CD14-positive monocyte (primary cell): ENCODE results near the gene CXCR1. TPM values are rescaled to one million over a fixed set of nuclear protein-coding genes. Genes with fewer than 3 reads are reported as not detected.
"Not testable (repeated sequence)": the region's sequence is repeated elsewhere in the genome, so short reads cannot be mapped to it uniquely, and the experiment has no call there.

ENCODE experiments used
- DNase-seq, 3 donors: peaks; one replicate each; pipeline ENCODE4 v3.0.0-alpha.2; 2011 to 2022
- H2AFZ ChIP-seq: 2 replicates; pipeline ENCODE4 v1.6.0; 2012; ENCODE audit warnings: mild to moderate bottlenecking, low read depth, low read length, inconsistent platforms; ENCODE audit not compliant: insufficient read depth, poor library complexity, severe bottlenecking
- H3K27ac ChIP-seq, 2 donors: 1 replicate in 1 of 2; 2 replicates in 1 of 2; pipeline ENCODE4 v1.5.1; 2012 to 2013; ENCODE audit warnings: low read length in 2 of 2, control low read depth in 1 of 2, inconsistent platforms in 1 of 2, low read depth in 1 of 2, mild to moderate bottlenecking in 1 of 2
- H3K27me3 ChIP-seq, 2 donors: one replicate each; pipeline versions ENCODE4 v1.6.0 to v1.6.1; 2011 to 2013; ENCODE audit warnings: low read length in 2 of 2; ENCODE audit not compliant: control insufficient read depth in 2 of 2, insufficient read depth in 2 of 2
- H3K36me3 ChIP-seq, 2 donors: replicated peaks in 1 of 2; 1 replicate in 1 of 2; 2 replicates in 1 of 2; pipeline versions ENCODE4 v1.5.1 to v1.6.1; 2012 to 2013; ENCODE audit warnings: low read length in 2 of 2, control low read depth in 1 of 2, inconsistent platforms in 1 of 2, mild to moderate bottlenecking in 1 of 2; ENCODE audit not compliant: insufficient read depth in 2 of 2, control insufficient read depth in 1 of 2
- H3K4me1 ChIP-seq, 2 donors: 1 replicate in 1 of 2; 2 replicates in 1 of 2; pipeline versions ENCODE4 v1.5.1 to v1.6.1; 2012 to 2013; ENCODE audit warnings: low read length in 2 of 2, control low read depth in 1 of 2, inconsistent platforms in 1 of 2, mild to moderate bottlenecking in 1 of 2, moderate library complexity in 1 of 2; ENCODE audit not compliant: insufficient read depth in 2 of 2, control insufficient read depth in 1 of 2
- H3K4me2 ChIP-seq: replicated peaks from 2 replicates; pipeline ENCODE3; 2012; ENCODE audit warnings: low read length, moderate library complexity, mild to moderate bottlenecking; ENCODE audit not compliant: poor library complexity, severe bottlenecking; ENCODE audit errors: extremely low read depth
- H3K4me3 ChIP-seq, 3 experiments: fragments of 200-600 bp in 1 of 3; sonication (generic) in 1 of 3; replicated peaks in 1 of 3; 1 replicate in 2 of 3; 2 replicates in 1 of 3; pipeline ENCODE4 v1.5.1; 2011 to 2013; ENCODE audit warnings: low read length in 3 of 3, mild to moderate bottlenecking in 3 of 3, control low read depth in 2 of 3, low read depth in 2 of 3, inconsistent platforms in 1 of 3, moderate library complexity in 1 of 3
- H3K79me2 ChIP-seq: 2 replicates; pipeline ENCODE4 v1.6.0; 2012; ENCODE audit warnings: mild to moderate bottlenecking, control low read depth, inconsistent platforms, low read length, moderate library complexity; ENCODE audit not compliant: insufficient read depth
- H3K9ac ChIP-seq: 2 replicates; pipeline ENCODE4 v1.6.0; 2017; ENCODE audit warnings: low read length, mild to moderate bottlenecking; ENCODE audit not compliant: insufficient read depth, poor library complexity, severe bottlenecking
- H3K9me3 ChIP-seq, 2 donors: replicated peaks in 1 of 2; 1 replicate in 1 of 2; 2 replicates in 1 of 2; pipeline versions ENCODE4 v1.5.1 to v1.6.1; 2012 to 2013; ENCODE audit warnings: low read length in 2 of 2, control low read depth in 1 of 2; ENCODE audit not compliant: control insufficient read depth in 1 of 2, insufficient read depth in 1 of 2
- H4K20me1 ChIP-seq: 2 replicates; pipeline ENCODE4 v1.6.0; 2012; ENCODE audit warnings: mild to moderate bottlenecking, low read length, control low read depth, moderate library complexity; ENCODE audit not compliant: insufficient read depth
- H3K27ac Mint-ChIP-seq, 7 donors: one replicate each; pipeline ENCODE4 v1.8.0; 2020; ENCODE audit warnings: mild to moderate bottlenecking in 7 of 7, mixed read lengths in 7 of 7, moderate library complexity in 6 of 7, inconsistent platforms in 2 of 7
- H3K27me3 Mint-ChIP-seq, 3 donors: one replicate each; pipeline ENCODE4 v1.8.0; 2021 to 2022; ENCODE audit warnings: low read depth in 3 of 3, mild to moderate bottlenecking in 3 of 3, mixed read lengths in 3 of 3, moderate library complexity in 3 of 3, inconsistent platforms in 1 of 3
- H3K36me3 Mint-ChIP-seq, 2 donors: one replicate each; pipeline ENCODE4 v1.8.0; 2020; ENCODE audit warnings: mixed read lengths in 2 of 2, inconsistent platforms in 1 of 2, mild to moderate bottlenecking in 1 of 2
- H3K4me1 Mint-ChIP-seq: one replicate; pipeline ENCODE4 v1.8.0; 2020; ENCODE audit warnings: mild to moderate bottlenecking, mixed read lengths
- H3K4me3 Mint-ChIP-seq, 2 donors: one replicate each; pipeline ENCODE4 v1.8.0; 2020; ENCODE audit warnings: mild to moderate bottlenecking in 2 of 2, mixed read lengths in 2 of 2, moderate library complexity in 1 of 2
- H3K9me3 Mint-ChIP-seq, 7 donors: one replicate each; pipeline ENCODE4 v1.8.0; 2020 to 2022; ENCODE audit warnings: mixed read lengths in 7 of 7, mild to moderate bottlenecking in 6 of 7, moderate library complexity in 6 of 7, inconsistent platforms in 2 of 7
- WGBS: methylation state at CpG from one replicate; pipeline ENCODE4 v1.1.5; 2013; ENCODE audit warnings: missing lambda C conversion rate; ENCODE audit not compliant: insufficient coverage; 5-methylcytosine and 5-hydroxymethylcytosine counted together
- intact Hi-C, 2 donors: fragments of 100-400 bp; cut with micrococcal nuclease; formaldehyde crosslinking; loops; one replicate each; pipeline versions ENCODE4 v1.15.0 to v1.15.1; 2023
- polyA plus RNA-seq, 3 donors: library from polyadenylated mRNA; depleted of rRNA in 1 of 3; unstranded in 2 of 3; stranded (reverse) in 1 of 3; fragments of 300-500 nt in 2 of 3; fragments of >200 nt in 1 of 3; fragmentation: Illumina TruSeq in 2 of 3; gene quantifications; 1 replicate in 2 of 3; 2 replicates in 1 of 3; pipeline ENCODE4 v1.2.3, GENCODE V29; 2012 to 2021
- TF ChIP-seq, protein P1 (sequence below): fragments of 200-600 bp; IDR thresholded peaks from one replicate; pipeline ENCODE4 v1.8.0; 2022; ENCODE audit warnings: antibody characterized with exemption, mild to moderate bottlenecking

CXCR1 gene
- polyA plus RNA-seq, 3 donors = 0.44 to 2.4 (median 0.59) TPM

DNA sequence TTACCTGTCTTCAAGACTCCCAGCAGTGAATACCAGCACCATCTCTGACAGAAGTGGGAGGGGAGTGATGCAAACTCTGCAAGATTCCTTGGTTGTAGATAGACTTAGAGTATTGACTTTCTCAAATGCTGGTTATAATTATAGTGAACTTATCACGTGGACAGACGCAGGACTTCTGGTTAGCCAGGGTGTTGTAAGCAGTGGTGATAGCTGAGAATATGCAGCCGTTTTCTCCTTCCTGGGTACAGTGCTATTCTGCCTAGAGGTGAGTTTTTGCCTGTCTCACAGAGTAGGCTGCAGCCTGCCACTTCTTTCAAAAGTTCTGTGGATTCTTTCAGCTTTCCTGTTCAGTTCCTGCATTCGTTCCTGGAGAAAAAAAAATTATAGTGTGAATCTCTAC, 41.7 kb downstream of the CXCR1 start:
- Histone ChIP-seq H4K20me1 (no peaks in the 10 kb centered on the region), H3K4me2 (peak overlapping the region; percentile 79), H3K4me1 (peaks cover 61 to 62% of the 10 kb centered on the region in 2 donors), H3K36me3 (no peaks in the 10 kb centered on the region), H3K9me3 (peaks cover 0 to 12% of the 10 kb centered on the region in 2 donors), H3K79me2 (peaks cover 39% of the 10 kb centered on the region), H3K27me3 (no peaks in the 10 kb centered on the region), H3K4me3 (peak overlapping the region; percentile 46 to 82 (median 77)), H3K9ac (peak overlapping the region; percentile 70), H3K27ac (peak overlapping the region; percentile 87 to 94), H2AFZ (peak overlapping the region; percentile 84)
- TF ChIP-seq, protein P1, sequence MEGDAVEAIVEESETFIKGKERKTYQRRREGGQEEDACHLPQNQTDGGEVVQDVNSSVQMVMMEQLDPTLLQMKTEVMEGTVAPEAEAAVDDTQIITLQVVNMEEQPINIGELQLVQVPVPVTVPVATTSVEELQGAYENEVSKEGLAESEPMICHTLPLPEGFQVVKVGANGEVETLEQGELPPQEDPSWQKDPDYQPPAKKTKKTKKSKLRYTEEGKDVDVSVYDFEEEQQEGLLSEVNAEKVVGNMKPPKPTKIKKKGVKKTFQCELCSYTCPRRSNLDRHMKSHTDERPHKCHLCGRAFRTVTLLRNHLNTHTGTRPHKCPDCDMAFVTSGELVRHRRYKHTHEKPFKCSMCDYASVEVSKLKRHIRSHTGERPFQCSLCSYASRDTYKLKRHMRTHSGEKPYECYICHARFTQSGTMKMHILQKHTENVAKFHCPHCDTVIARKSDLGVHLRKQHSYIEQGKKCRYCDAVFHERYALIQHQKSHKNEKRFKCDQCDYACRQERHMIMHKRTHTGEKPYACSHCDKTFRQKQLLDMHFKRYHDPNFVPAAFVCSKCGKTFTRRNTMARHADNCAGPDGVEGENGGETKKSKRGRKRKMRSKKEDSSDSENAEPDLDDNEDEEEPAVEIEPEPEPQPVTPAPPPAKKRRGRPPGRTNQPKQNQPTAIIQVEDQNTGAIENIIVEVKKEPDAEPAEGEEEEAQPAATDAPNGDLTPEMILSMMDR = no peak
- WGBS = 0% methylated on average over 2 of the region's 4 CpGs
- DNase-seq = no peak
- Mint-ChIP-seq H3K36me3 (peaks cover 2% of the 10 kb centered on the region in 2 donors), H3K4me1 (peaks cover 59% of the 10 kb centered on the region), H3K9me3 (peaks cover 13 to 27% (median 20%) of the 10 kb centered on the region in 7 donors), H3K27me3 (peaks cover 0 to 7% (median 0%) of the 10 kb centered on the region in 3 donors), H3K27ac (peak overlapping the region; percentile 85 to 96 (median 91)), H3K4me3 (peak overlapping the region; percentile 84 to 93)
- intact Hi-C loops = no loop called here

DNA sequence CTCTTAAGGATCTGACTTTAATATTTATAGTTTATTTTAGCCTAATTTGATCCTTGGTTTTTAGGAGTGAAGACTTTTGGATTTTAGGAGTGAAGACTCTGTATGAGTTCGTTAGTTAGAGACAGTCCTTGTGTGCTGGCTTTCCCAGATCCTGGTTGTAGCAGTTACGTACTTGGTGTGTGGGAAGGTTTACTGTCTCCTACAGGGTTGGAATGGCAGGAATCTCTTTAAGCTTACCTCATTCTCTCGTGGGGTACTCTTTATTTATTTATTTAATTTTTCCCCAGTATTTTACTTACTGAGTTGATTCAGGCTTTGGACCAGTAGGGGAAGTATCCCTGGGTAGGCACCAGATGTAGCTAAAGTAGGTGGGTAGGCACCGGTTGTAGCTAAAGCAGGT, 42.8 kb downstream of the CXCR1 start:
- Histone ChIP-seq H4K20me1 (no peaks in the 10 kb centered on the region), H3K27ac (peak overlapping the region in 1 of 2 donors; percentile 87), H3K9me3 (peaks cover 0 to 12% of the 10 kb centered on the region in 2 donors), H3K4me2 (no peak overlapping the region), H3K4me1 (peaks cover 50 to 51% of the 10 kb centered on the region in 2 donors), H3K9ac (no peak overlapping the region), H3K79me2 (peaks cover 31% of the 10 kb centered on the region), H2AFZ (no peak overlapping the region), H3K27me3 (no peaks in the 10 kb centered on the region), H3K4me3 (no peak overlapping the region), H3K36me3 (no peaks in the 10 kb centered on the region)
- Mint-ChIP-seq H3K4me1 (peaks cover 48% of the 10 kb centered on the region), H3K36me3 (no peaks in the 10 kb centered on the region), H3K27ac (peak overlapping the region in 1 of 7 donors; percentile 28), H3K4me3 (no peak overlapping the region), H3K9me3 (peaks cover 16 to 28% (median 20%) of the 10 kb centered on the region in 7 donors), H3K27me3 (peaks cover 0 to 7% (median 0%) of the 10 kb centered on the region in 3 donors)
- TF ChIP-seq, protein P1 = no peak
- intact Hi-C loops = no loop called here
- no peak for DNase-seq
- 100% methylated on average over 1 of the region's 4 CpGs for WGBS

DNA sequence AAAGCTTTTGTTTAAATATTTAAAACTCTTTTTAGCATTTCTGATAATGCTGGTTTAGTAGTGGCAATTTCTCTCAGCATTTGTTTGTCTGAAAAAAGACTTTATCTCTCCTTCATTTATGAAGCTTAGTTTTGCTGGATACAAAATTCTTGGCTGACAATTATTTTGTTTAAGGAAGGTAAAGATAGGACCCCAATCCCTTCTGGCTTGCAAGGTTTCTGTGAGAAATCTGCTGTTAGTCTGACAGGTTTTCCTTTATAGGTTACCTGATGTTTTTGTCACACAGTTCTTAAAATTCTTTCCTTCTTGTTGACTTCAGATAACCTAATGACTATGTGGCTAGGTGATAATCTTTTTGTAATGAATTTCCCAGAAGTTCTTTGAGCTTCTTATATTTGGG, 44.5 kb downstream of the CXCR1 start:
- Mint-ChIP-seq H3K9me3 (peaks cover 20 to 37% (median 29%) of the 10 kb centered on the region in 7 donors), H3K4me1 (peaks cover 31% of the 10 kb centered on the region)
- H3K36me3 Mint-ChIP-seq, H3K27me3 ChIP-seq, H3K27me3 Mint-ChIP-seq, H3K4me3 Mint-ChIP-seq, DNase-seq, intact Hi-C loops, H3K9ac ChIP-seq, H4K20me1 ChIP-seq, H3K27ac Mint-ChIP-seq, H2AFZ ChIP-seq, H3K4me3 ChIP-seq, H3K36me3 ChIP-seq, H3K4me2 ChIP-seq, H3K27ac ChIP-seq: not testable (repeated sequence)
- peaks cover 15% of the 10 kb centered on the region for H3K79me2 ChIP-seq
- H3K4me1 ChIP-seq = peaks cover 33 to 34% of the 10 kb centered on the region in 2 donors
- H3K9me3 ChIP-seq = peaks cover under 1 to 17% of the 10 kb centered on the region in 2 donors
